Osteocyte (in vitro differentiated cells): ENCODE measurements around the gene MRPL36. TPM values are rescaled to one million over a fixed set of nuclear protein-coding genes. Genes with fewer than 3 reads are reported as not detected.
A peak's percentile ranks its signal among the peaks of the same experiment; 100 is the strongest.

Experiments
- DNase-seq: peaks from one replicate; pipeline ENCODE4 v3.0.0; 2021; ENCODE audit warnings: mixed read lengths; ENCODE audit not compliant: unreplicated experiment; ENCODE audit errors: extremely low spot score
- H3K27ac Mint-ChIP-seq: one replicate; pipeline ENCODE4 v1.8.0; 2021; ENCODE audit warnings: mild to moderate bottlenecking, mixed read lengths; ENCODE audit not compliant: unreplicated experiment
- H3K27me3 Mint-ChIP-seq: one replicate; pipeline ENCODE4 v1.8.0; 2021; ENCODE audit warnings: mixed read lengths; ENCODE audit not compliant: unreplicated experiment
- H3K36me3 Mint-ChIP-seq: one replicate; pipeline ENCODE4 v1.8.0; 2021; ENCODE audit warnings: mixed read lengths; ENCODE audit not compliant: unreplicated experiment
- H3K4me1 Mint-ChIP-seq: one replicate; pipeline ENCODE4 v1.8.0; 2021; ENCODE audit warnings: mixed read lengths; ENCODE audit not compliant: unreplicated experiment
- H3K4me3 Mint-ChIP-seq: one replicate; pipeline ENCODE4 v1.8.0; 2021; ENCODE audit warnings: mild to moderate bottlenecking, moderate library complexity, mixed read lengths; ENCODE audit not compliant: unreplicated experiment
- H3K9me3 Mint-ChIP-seq: one replicate; pipeline ENCODE4 v1.8.0; 2021; ENCODE audit warnings: mixed read lengths; ENCODE audit not compliant: unreplicated experiment
- CTCF ChIP-seq: fragments of 200-600 bp; sonication (generic); IDR thresholded peaks from 2 replicates; pipeline ENCODE4 v1.5.0; 2021; ENCODE audit warnings: antibody characterized with exemption, mild to moderate bottlenecking, moderate library complexity
- total RNA-seq: library from RNA; stranded (reverse); gene quantifications from 2 replicates; pipeline ENCODE4 v1.2.1, GENCODE V29; 2021

Gene MRPL36
- total RNA-seq, 1 donor from 2014 or later: 44.0 TPM

- no peaks in the 10 kb centered on the region for H3K9me3 Mint-ChIP-seq
- H3K27me3 Mint-ChIP-seq: no peaks in the 10 kb centered on the region
- no peak for TF ChIP-seq CTCF
- H3K36me3 Mint-ChIP-seq: peaks cover 36% of the 10 kb centered on the region
- no peak overlapping the region for H3K27ac Mint-ChIP-seq
- DNase-seq: no peak
- H3K4me3 Mint-ChIP-seq: no peak overlapping the region
- peaks cover 24% of the 10 kb centered on the region for H3K4me1 Mint-ChIP-seq
These were observed 4.5 kb upstream of the MRPL36 start for GRCh38 chr5:1804001-1804690.

- TF ChIP-seq CTCF: no peak
- H3K27ac Mint-ChIP-seq: no peak overlapping the region
- H3K4me3 Mint-ChIP-seq: peak overlapping the region; percentile 15
- peaks cover 37% of the 10 kb centered on the region for H3K36me3 Mint-ChIP-seq
- no peaks in the 10 kb centered on the region for H3K9me3 Mint-ChIP-seq
- no peaks in the 10 kb centered on the region for H3K27me3 Mint-ChIP-seq
- DNase-seq: no peak
- H3K4me1 Mint-ChIP-seq: peaks cover 32% of the 10 kb centered on the region
These were observed 3.6 kb upstream of the MRPL36 start for GRCh38 chr5:1803192-1803591.

GRCh38 chr5:1801967-1802295 is 2.3 kb upstream of the MRPL36 start:
- H3K27ac Mint-ChIP-seq: peak overlapping the region; percentile 50

GRCh38 chr5:1801222-1801966 is 1.8 kb upstream of the MRPL36 start, which contains the start of gene NDUFS6:
TSS of gene NDUFS6 (plus strand) at chr5:1801407. CDS start at chr5:1801418, 11 bp downstream.
- Mint-ChIP-seq H3K27me3 (no peaks in the 10 kb centered on the region), H3K36me3 (peaks cover 33% of the 10 kb centered on the region), H3K9me3 (no peaks in the 10 kb centered on the region), H3K4me1 (peaks cover 38% of the 10 kb centered on the region), H3K27ac (peak within 1 kb of the TSS; percentile 99), H3K4me3 (peak within 1 kb of the TSS; percentile 97)
- TF ChIP-seq CTCF: no peak
- no peak for DNase-seq

More at GRCh38 chr5:1801967-1802295, 2.3 kb upstream of the MRPL36 start:
- DNase-seq: no peak
- no peaks in the 10 kb centered on the region for H3K9me3 Mint-ChIP-seq
- no peak for TF ChIP-seq CTCF
- peaks cover 35% of the 10 kb centered on the region for H3K4me1 Mint-ChIP-seq
- H3K36me3 Mint-ChIP-seq: peaks cover 37% of the 10 kb centered on the region
- H3K27me3 Mint-ChIP-seq: no peaks in the 10 kb centered on the region
- peak overlapping the region; percentile 97 for H3K4me3 Mint-ChIP-seq
